Stimulated activated CD8-positive, alpha-beta memory T cell treated with anti-CD3 and anti-CD28 coated beads, Interleukin-7, amount 100 ng/mL, for 1 hour (primary cell): ENCODE results near the gene ABTB2.

Experiments used
- DNase-seq, 2 donors: peaks; one replicate each; pipeline ENCODE4 v3.0.0-alpha.2; 2020; ENCODE audit warnings: low read depth in 2 of 2

The ABTB2 gene

GRCh38 chr11:34315394-34315793 lies 42.4 kb downstream of the ABTB2 start:
- no peak for DNase-seq

GRCh38 chr11:34314936-34315335 lies 42.9 kb downstream of the ABTB2 start:
- no peak for DNase-seq

GRCh38 chr11:34314176-34314575 lies 43.6 kb downstream of the ABTB2 start:
- DNase-seq, result no peak

GRCh38 chr11:34313099-34313517 lies 44.7 kb downstream of the ABTB2 start:
- DNase-seq, result no peak

- no peak for DNase-seq
Measured at GRCh38 chr11:34311126-34311525, 46.7 kb downstream of the ABTB2 start.

GRCh38 chr11:34309965-34310364 lies 47.8 kb downstream of the ABTB2 start:
- no peak for DNase-seq

- no peak for DNase-seq
Measured at GRCh38 chr11:34308913-34309585, 48.8 kb downstream of the ABTB2 start.

GRCh38 chr11:34308049-34308912 lies 49.5 kb downstream of the ABTB2 start:
- no peak for DNase-seq

GRCh38 chr11:34305780-34306179 lies 52.0 kb downstream of the ABTB2 start:
- DNase-seq, result no peak

GRCh38 chr11:34305193-34305592 lies 52.6 kb downstream of the ABTB2 start:
- DNase-seq, result no peak

GRCh38 chr11:34303028-34303570 lies 54.7 kb downstream of the ABTB2 start:
- no peak for DNase-seq

GRCh38 chr11:34302046-34302921 lies 55.5 kb downstream of the ABTB2 start:
- DNase-seq, result no peak

- DNase-seq, result no peak
Measured at GRCh38 chr11:34300926-34301295, 56.9 kb downstream of the ABTB2 start.

GRCh38 chr11:34300026-34300925 lies 57.5 kb downstream of the ABTB2 start:
- DNase-seq, result no peak

- DNase-seq, result no peak
Measured at GRCh38 chr11:34299284-34299972, 58.4 kb downstream of the ABTB2 start.

- no peak for DNase-seq
Measured at GRCh38 chr11:34298871-34299270, 58.9 kb downstream of the ABTB2 start.

GRCh38 chr11:34296412-34296811 lies 61.4 kb downstream of the ABTB2 start:
- no peak for DNase-seq

- no peak for DNase-seq
Measured at GRCh38 chr11:34292546-34292945, 65.3 kb downstream of the ABTB2 start.

- DNase-seq, result no peak
Measured at GRCh38 chr11:34292111-34292510, 65.7 kb downstream of the ABTB2 start.

- DNase-seq, result no peak
Measured at GRCh38 chr11:34290926-34291325, 66.9 kb downstream of the ABTB2 start.
